Kidney glomerular epithelial cell (primary cell): ENCODE data around the gene RANBP3.
"Not testable (repeated sequence)": the region's sequence is repeated elsewhere in the genome, so short reads cannot be mapped to it uniquely, and the experiment has no call there.

Source experiments
- DNase-seq: peaks from one replicate; lab custom pipeline; 2025; lab: John Stamatoyannopoulos, UW

RANBP3 gene

DNA sequence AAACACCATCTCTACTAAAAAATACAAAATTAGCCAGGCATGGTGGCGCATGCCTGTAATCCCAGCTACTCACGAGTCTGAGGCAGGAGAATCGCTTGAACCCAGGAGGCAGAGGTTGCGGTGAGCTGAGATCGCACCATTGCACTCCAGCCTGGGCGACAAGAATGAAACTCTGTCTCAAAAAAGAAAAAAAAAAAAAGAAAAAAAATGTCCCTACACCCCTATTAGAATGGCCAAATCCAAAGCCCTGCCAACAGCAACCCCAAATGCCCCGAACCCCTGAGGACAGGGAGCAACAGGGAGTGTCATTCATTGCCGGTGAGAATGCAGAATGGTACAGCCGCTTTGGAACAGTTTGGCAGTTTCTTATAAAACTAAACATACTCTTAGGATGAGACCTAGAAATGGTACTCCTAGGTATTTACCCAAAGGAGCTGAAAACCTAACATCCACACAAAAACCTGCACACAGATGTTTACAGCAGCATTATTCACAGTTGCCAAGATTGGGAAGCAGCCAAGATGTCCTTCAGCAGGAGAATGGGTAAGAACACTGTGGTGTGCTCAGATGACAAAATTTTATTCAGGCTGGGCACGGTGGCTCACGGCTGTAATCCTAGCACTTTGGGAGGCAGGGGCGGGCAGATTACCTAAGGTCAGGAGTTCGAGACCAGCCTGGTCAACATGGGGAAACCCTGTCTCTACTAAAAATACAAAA lies 94.6 kb downstream of the RANBP3 start:
- DNase-seq = not testable (repeated sequence)

DNA sequence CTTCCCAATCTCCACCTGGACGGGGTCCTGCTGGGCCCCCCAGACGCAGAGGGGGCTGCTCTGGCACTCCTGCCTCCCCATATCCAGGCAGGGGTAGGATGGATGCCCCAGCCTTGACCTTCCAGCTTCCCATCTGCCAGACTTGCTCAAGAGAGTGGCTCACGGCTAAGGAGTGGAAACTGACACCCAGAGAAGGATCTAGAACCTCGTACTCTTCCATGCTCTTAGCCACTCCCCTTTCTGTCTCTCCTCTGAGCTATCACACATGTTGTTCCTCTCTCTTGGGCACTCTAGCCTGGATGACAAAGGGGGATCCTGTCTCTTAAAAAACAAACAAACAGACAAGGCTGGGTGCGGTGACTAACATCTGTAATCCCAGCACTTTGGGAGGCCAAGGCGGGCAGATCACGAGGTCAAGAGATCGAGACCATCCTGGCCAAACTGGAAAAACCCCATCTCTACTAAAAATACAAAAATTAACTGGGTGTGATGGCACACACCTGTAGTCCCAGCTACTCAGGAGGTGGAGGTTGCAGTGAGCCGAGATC lies 95.4 kb downstream of the RANBP3 start:
- DNase-seq = no peak

DNA sequence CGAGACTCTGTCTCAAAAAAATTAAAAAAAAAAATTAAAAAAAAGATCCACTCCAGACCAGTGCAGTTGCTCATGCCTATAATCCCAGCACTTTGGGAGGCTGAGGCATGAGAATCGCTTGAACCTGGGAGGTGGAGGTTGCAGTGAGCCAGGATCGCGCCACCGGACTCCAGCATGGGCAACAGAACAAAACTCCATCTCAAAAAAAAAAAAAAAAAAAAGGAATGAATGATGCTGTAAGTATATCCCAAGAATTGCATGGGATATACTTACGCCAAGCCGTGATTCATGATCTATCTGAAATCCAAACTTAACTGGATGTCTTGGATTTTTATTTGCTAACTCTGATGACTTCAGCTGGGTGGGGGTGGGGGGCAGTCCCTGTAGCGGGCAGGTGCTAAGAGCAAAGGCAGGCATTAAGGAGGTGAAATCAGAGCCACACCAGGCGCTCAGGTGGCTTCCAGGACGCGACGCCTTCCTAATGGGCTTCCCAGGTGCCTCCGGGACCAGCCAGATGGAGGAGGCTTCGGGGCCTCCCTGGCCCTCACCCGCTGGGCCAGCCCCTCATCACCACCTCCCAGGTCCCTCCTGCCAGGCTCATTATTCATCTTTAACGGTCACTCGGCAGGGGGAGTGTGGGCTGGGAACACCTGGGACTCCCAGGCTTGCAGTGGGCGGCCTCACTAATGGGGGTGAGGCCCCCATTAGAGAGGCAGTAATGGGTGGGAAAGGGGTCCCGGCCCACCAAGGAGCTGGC lies 96.2 kb downstream of the RANBP3 start:
- DNase-seq = no peak

DNA sequence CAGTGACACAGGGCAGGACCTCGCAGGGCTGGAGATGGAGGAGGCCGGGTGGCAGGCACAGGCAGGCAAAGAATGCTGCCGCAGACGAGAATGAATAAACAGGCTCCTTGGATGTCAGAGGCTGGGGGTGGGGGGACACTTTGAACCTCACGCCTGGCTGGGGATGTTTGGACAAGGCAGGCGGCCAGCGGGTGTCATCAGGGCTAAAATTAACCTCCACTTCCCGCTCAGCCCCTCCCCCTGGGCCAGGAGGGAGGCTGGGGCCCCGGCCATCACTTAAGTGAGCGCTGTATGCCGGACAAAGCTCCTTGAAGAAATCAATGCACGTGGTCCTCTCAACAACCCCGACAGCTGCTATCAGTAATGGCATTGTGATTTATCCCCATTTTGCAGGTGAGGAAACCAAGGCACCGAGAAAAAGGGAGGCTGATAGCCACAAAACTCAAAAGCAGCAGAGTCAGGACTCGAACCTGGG lies 97.3 kb downstream of the RANBP3 start:
- peak; percentile 86 for DNase-seq

DNA sequence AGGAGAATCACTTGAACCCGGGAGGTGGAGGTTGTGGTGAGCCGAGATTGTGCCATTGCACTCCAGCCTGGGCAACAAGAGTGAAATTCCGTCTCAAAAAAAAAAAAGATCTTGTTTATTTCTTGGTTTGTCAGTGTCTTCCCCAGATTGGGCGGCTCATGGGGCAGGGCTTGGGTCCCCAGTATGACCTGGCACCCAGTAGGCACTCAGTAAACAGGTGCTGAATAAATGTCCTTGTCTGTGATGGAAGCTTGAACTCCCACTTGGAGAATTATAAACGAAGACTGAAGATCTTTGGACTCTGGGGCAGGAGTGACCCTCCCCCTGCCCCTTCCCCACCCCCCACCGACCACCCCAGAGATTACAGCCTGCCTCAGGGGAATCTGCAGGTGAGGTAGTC lies 97.7 kb downstream of the RANBP3 start:
- no peak for DNase-seq

DNA sequence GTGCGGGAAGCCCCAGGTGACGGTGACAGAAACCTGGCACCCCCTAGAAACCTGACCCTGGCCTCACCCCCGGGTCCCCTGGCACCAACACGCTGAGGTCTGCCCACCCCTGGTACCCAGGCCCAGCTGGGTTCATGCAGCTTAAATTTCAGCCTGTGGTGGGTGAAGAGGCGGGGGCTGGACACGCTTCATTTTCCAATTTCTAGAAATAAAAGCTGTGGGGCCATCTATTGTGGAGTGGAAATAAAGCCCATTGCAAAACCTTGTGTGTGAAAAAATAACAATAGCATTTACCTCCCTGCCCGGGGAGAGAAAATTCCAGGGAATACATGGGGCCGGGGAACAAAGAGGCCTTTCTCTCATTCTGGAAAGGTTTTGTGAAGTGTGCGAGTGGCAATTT lies 100.1 kb downstream of the RANBP3 start:
- DNase-seq = no peak

DNA sequence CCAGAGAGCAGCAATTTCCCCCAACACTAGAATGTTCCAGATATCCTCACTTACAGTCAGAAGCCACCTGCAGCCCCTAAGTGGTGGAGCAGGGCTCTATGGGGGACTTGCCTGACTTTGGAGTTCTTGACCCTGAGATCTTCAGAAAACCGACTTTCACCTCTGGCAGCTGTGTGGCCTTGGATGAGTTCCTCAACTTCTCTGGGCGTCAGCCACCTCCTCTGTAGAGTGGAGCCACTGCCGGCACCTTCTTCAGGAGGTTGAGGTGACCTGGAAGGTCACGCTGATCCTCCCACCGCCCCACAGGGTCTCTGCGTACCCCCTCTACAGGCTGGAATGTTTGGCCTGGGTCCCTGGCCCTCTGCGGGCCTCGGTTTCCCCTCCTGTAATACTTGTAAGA lies 100.5 kb downstream of the RANBP3 start:
- no peak for DNase-seq

DNA sequence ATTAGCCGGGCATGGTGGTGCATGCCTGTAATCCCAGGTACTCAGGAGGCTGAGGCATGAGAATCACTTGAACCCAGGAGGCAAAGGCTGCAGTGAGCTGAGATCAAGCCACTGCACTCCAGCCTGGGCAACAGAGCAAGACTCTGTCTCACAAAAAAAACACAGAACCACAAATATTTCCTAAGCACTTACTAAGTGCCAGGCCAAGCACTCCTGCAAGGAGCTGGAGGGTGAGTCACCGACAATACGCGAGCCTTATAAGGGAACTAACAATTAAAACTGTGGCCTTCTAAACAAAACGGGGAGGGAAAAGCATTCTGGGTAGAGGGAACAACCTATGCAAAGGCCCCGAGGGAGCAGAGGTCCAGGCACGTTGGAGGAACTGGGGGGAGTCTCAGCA lies 103.4 kb downstream of the RANBP3 start:
- not testable (repeated sequence) for DNase-seq

DNA sequence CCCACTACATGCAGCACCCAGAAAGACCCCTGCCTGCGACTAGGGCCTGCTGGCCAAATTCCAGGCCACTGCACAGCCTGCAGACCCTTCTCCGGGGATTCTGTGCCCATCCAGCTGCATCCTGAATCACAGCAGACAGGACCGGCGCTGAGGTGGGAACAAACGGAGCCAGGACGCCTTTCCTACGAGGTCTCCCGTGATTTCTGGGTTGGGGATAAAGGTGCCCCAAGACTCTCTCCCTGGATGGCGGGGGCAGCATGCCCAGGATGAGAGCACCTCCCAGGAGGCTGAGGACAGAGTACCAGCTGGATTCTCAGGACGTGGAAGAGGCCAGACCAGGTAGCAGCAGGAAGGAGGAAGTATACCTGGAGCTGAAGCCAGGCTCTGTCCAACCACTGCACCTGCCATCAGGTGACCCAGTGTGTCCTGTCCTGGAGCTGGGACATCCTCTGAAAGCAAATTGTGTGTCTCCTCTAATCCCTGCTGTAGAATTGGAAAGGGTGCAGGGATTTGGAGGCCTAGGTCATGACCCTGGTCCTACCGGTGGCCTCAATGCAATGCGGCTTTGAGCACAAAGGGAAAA lies 104.2 kb downstream of the RANBP3 start:
- DNase-seq = no peak

DNA sequence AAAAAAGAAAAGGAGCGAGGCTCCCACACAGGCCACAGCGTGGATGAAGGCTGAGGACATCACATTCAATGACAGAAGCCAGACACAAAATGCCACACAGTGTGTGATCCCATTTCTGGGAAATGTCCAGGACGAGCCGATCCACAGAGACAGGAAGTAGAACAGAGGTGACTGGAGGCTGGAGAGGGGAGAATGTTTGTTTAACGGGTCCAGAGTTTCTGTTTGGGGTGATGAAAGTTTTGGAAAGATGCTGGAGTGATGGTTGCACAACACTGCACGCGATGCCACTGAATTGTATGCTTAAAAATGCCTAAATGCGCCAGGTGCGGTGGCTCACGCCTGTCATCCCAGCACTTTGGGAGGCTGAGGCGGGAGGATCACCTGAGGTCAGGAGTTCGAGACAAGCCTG lies 107.0 kb downstream of the RANBP3 start:
- DNase-seq = no peak

DNA sequence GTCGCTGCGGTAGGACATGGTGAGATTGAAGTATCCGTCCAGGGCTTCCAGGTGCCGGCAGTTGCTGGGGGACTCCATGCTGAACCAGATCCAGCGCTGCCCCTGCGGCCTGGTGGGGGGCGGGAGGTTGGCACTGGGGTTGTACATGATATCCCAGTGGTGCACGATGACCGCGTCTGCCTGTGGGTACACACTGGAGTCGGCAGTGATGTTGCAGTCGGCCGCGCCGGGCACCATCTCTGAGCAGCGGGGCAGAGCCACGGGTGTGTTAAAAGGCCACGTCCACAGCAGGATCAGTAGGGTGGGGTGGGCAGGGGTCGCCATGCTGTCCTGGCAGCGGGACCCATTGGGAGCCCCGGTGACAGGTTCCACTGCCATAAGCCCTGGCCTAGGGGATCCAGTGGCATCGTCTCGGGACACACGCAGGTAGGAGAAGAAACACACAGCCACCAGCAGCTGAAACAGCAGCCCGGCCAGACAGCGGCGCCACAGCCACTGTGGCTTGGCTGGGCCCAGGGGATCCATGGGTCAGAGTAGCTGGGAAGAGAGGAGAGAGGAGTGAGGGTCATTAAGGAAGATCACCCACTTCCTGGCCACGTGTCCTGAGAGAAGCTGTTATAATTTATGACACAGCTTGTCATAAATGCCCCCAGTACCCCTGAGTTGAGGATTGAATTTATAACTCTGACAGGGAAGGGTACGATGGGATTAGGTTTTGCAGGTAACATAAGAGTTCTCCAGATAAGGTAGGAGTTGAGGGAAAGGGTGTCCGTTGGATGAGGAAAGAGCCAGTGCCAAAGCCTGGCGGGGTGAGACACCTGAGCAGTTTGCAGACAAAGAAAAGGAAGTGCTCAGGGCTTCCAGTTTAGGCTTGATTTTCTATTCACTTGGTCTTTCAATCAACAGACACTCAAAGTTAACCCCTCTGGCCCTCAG lies 110.5 kb downstream of the RANBP3 start:
- DNase-seq = no peak
